Muscle of arm (tissue), 12 donors: Measurements from ENCODE around the gene SLX4. TPM values are rescaled to one million over a fixed set of nuclear protein-coding genes. Genes with fewer than 3 reads are reported as not detected.

Experiments
- DNase-seq: peaks from one replicate; pipeline ENCODE4 v3.0.0-alpha.2; 2013
- polyA plus RNA-seq, 12 donors: library from polyadenylated mRNA; unstranded; fragments of 120-200 nt; gene quantifications; one replicate each; pipeline ENCODE4 v1.2.1, GENCODE V29; 2013; ENCODE audit not compliant: insufficient read length in 12 of 12

SLX4 gene
- polyA plus RNA-seq, 12 donors, result 3.5 to 8.8 (median 4.2) TPM; not detected in 1

GRCh38 chr16:3553138-3553923 lies 58.1 kb downstream of the SLX4 start:
- DNase-seq, result no peak

- no peak for DNase-seq
These were observed 60.3 kb downstream of the SLX4 start for GRCh38 chr16:3550851-3551847.

GRCh38 chr16:3549906-3550305 lies 61.5 kb downstream of the SLX4 start:
- no peak for DNase-seq

GRCh38 chr16:3548859-3549258 lies 62.5 kb downstream of the SLX4 start:
- no peak for DNase-seq

- DNase-seq, result no peak
These were observed 63.0 kb downstream of the SLX4 start for GRCh38 chr16:3548445-3548844.

- no peak for DNase-seq
These were observed 64.3 kb downstream of the SLX4 start for GRCh38 chr16:3546986-3547682.

GRCh38 chr16:3542601-3543373 lies 68.6 kb downstream of the SLX4 start:
- DNase-seq, result no peak

- DNase-seq, result no peak
These were observed 69.8 kb downstream of the SLX4 start for GRCh38 chr16:3541527-3542155.

GRCh38 chr16:3538222-3538621 lies 73.2 kb downstream of the SLX4 start:
- no peak for DNase-seq

- DNase-seq, result no peak
These were observed 74.6 kb downstream of the SLX4 start for GRCh38 chr16:3536851-3537250.

- peak; percentile 80 for DNase-seq
These were observed 75.1 kb downstream of the SLX4 start for GRCh38 chr16:3536271-3536731.

- DNase-seq, result no peak
These were observed 77.3 kb downstream of the SLX4 start for GRCh38 chr16:3534126-3534525.

- no peak for DNase-seq
These were observed 78.7 kb downstream of the SLX4 start for GRCh38 chr16:3532741-3533140.

Other genes starting within 250 kb of the SLX4 start
- 10 to 100 TPM in 8 of 12 donors, 1 to 10 TPM in 3, not detected in 1; 7.3 to 18.6 (median 12.5) TPM for gene ZSCAN32, start 210.6 kb downstream of the SLX4 start, polyA plus RNA-seq
- 10 to 100 TPM in 1 of 12 donors, 1 to 10 TPM in 10, not detected in 1; 7.3 to 10.6 (median 8.8) TPM for gene ZNF174, start 210.4 kb downstream of the SLX4 start, polyA plus RNA-seq
- gene ZNF597, start 168.1 kb downstream of the SLX4 start, polyA plus RNA-seq, result 1 to 10 TPM in 10 of 12 donors, not detected in 2; 2.0 to 3.1 (median 2.4) TPM
- gene NAA60, start 167.9 kb downstream of the SLX4 start, polyA plus RNA-seq, result 10 to 100 TPM in 11 of 12 donors, not detected in 1; 27.7 to 56.1 (median 33.1) TPM
- not detected for gene C16orf90, start 116.1 kb downstream of the SLX4 start, polyA plus RNA-seq
- 10 to 100 TPM in 11 of 12 donors, not detected in 1; 15.6 to 29.4 (median 24.6) TPM for gene CLUAP1, start 110.6 kb downstream of the SLX4 start, polyA plus RNA-seq
- 1 to 10 TPM in 3 of 12 donors, under 1 TPM in 7, not detected in 2; 0.79 to 2.4 (median 0.92) TPM for gene NLRC3, start 34.2 kb downstream of the SLX4 start, polyA plus RNA-seq
- gene DNASE1, start 43.1 kb upstream of the SLX4 start, polyA plus RNA-seq, result 100 to 1,000 TPM in 1 of 12 donors, 10 to 100 TPM in 11; 12.8 to 116 (median 18.0) TPM
- 100 to 1,000 TPM in 4 of 12 donors, 10 to 100 TPM in 7, not detected in 1; 74.4 to 123 (median 93.3) TPM for gene TRAP1, start 105.9 kb upstream of the SLX4 start, polyA plus RNA-seq